SK-N-MC (cell line): ENCODE results near the gene WDR27.
"Not testable (repeated sequence)": the region's sequence is repeated elsewhere in the genome, so short reads cannot be mapped to it uniquely, and the experiment has no call there.

Experiments used
- DNase-seq: peaks from one replicate; pipeline ENCODE4 v3.0.0-alpha.2; 2011; ENCODE audit warnings: low read depth, low spot score
- H3K27ac ChIP-seq: fragments of 200-600 bp; sonication (generic); 2 replicates; pipeline ENCODE4 v1.5.1; 2016; ENCODE audit warnings: mixed run types
- H3K36me3 ChIP-seq: fragments of 200-600 bp; sonication (generic); 2 replicates; pipeline ENCODE4 v1.6.1; 2017; ENCODE audit warnings: antibody characterized with exemption, low read length, mixed read lengths; ENCODE audit not compliant: insufficient read depth
- H3K4me3 ChIP-seq: fragments of 200-600 bp; sonication (generic); 2 replicates; pipeline ENCODE4 v1.5.1; 2016
- H3K9ac ChIP-seq: fragments of 200-600 bp; sonication (generic); 2 replicates; pipeline ENCODE4 v1.8.0; 2017; ENCODE audit warnings: mixed run types, mixed read lengths; ENCODE audit not compliant: insufficient read length
- H3K9me3 ChIP-seq: fragments of 200-600 bp; sonication (generic); 2 replicates; pipeline ENCODE4 v1.6.1; 2017; ENCODE audit warnings: low read depth, mild to moderate bottlenecking, antibody characterized with exemption, low read length, moderate library complexity, mixed read lengths
- EZH2 ChIP-seq: fragments of 200-600 bp; sonication (generic); IDR thresholded peaks from one replicate; pipeline ENCODE4 v1.6.1; 2017; ENCODE audit warnings: antibody characterized with exemption
- FOXP2 ChIP-seq: optimal IDR thresholded peaks from 2 replicates; pipeline ENCODE3; 2011; ENCODE audit warnings: mild to moderate bottlenecking, moderate library complexity; ENCODE audit not compliant: insufficient read depth; ENCODE audit errors: extremely low read length, control extremely low read depth
- POLR2AphosphoS5 ChIP-seq: IDR thresholded peaks from 2 replicates; pipeline ENCODE4 v1.6.1; 2012; ENCODE audit warnings: mild to moderate bottlenecking, low read depth, low read length, borderline replicate concordance

The WDR27 gene

GRCh38 chr6:169652896-169653295 lies 48.9 kb downstream of the WDR27 start:
- Histone ChIP-seq H3K9me3 (no peaks in the 10 kb centered on the region), H3K9ac (no peak overlapping the region), H3K36me3 (peaks cover under 1% of the 10 kb centered on the region; the same call in 1 of the 2 replicates), H3K27ac (no peak overlapping the region), H3K4me3 (no peak overlapping the region)
- TF ChIP-seq EZH2 (no peak), FOXP2 (no peak)
- DNase-seq: no peak

- H3K36me3 ChIP-seq: no peaks in the 10 kb centered on the region; the same call in 1 of the 2 replicates
- H3K9me3 ChIP-seq: no peaks in the 10 kb centered on the region
- H3K27ac ChIP-seq: no peak overlapping the region
- H3K4me3 ChIP-seq: no peak overlapping the region
- no peak overlapping the region for H3K9ac ChIP-seq
- DNase-seq: no peak
- TF ChIP-seq EZH2 (no peak), FOXP2 (no peak), POLR2AphosphoS5 (no peak)
These were observed 50.3 kb downstream of the WDR27 start for GRCh38 chr6:169651498-169651897.

DNA sequence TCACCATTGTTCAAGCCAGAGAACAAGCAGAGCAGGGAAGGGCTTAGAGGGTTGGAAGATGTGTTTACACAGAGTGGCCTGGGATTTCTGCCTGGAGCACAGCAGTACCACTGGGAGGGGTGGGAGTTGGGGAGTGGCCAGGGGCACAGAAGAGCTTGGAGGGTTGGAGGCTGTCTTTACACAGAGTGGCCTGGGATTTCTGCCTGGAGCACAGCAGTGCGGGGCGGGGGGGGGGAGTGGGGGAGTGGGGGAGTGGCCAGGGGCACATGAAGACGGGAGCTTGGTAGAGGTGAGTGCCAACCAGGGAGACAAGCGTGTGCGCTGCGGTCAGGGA lies 50.9 kb downstream of the WDR27 start:
- no peaks in the 10 kb centered on the region for H3K36me3 ChIP-seq
- H3K9me3 ChIP-seq: no peaks in the 10 kb centered on the region
- DNase-seq: no peak
- no peak overlapping the region for H3K4me3 ChIP-seq
- TF ChIP-seq EZH2 (no peak), POLR2AphosphoS5 (no peak), FOXP2 (no peak)
- no peak overlapping the region for H3K9ac ChIP-seq
- no peak overlapping the region for H3K27ac ChIP-seq

DNA sequence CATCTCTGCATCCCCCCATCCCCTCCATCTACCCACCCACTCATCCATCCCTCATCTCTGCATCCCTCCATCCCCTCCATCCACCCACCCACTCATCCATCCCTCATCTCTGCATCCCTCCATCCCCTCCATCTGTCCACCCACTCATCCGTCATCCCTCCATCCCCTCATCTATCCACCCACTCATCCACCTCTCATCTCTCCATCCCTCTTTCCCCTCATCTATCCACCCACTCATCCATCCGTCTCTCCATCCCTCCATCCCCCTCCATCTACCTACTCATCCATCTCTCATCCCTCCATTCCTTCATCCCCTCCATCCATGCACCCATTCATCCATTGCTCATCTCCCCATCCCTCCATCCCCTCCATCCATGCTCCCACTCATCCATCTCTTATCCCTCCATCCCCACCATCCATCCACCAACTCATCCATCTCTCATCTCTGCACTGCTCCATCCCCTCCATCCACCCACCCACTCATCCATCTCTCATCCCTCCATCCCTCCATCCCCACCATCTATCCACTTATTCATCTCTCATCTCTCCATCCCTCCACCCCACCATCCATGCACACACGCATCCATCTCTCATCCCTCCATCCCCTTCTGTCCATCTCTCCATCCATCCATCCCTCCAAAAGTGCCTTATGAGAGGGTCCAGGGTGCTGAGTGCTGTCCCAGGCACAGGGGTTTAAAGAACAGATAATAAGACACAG lies 51.4 kb downstream of the WDR27 start:
- H3K4me3 ChIP-seq: no peak overlapping the region
- no peak for DNase-seq
- H3K9ac ChIP-seq: no peak overlapping the region
- H3K9me3 ChIP-seq: no peaks in the 10 kb centered on the region
- no peak overlapping the region for H3K27ac ChIP-seq
- no peaks in the 10 kb centered on the region for H3K36me3 ChIP-seq
- TF ChIP-seq FOXP2 (no peak), POLR2AphosphoS5 (no peak), EZH2 (no peak)

- H3K27ac ChIP-seq: no peak overlapping the region
- no peaks in the 10 kb centered on the region for H3K9me3 ChIP-seq
- H3K4me3 ChIP-seq: no peak overlapping the region
- TF ChIP-seq EZH2 (no peak), FOXP2 (no peak), POLR2AphosphoS5 (no peak)
- no peak for DNase-seq
- H3K9ac ChIP-seq: no peak overlapping the region
- no peaks in the 10 kb centered on the region for H3K36me3 ChIP-seq
These were observed 53.2 kb downstream of the WDR27 start for GRCh38 chr6:169648617-169649016.

DNA sequence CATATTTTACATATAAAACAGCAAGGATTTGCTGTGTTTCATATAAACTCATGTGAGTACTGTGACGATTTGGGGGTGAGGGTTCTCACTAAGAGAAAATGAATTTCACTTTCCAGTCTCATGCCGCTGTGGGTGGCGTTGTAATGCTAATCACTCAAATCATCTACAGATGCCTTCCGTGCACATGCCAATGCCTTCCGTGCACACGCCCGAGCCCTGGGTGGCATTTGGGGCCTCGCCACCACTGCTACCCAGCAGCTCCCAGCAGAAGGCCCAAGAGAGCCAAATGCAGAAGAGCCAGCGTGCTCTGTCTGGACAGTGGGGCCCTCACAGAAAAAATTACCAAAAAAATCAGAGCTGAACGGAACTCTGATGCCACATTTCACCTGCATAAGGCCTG lies 53.7 kb downstream of the WDR27 start:
- no peak for DNase-seq
- Histone ChIP-seq H3K27ac (no peak overlapping the region), H3K9ac (no peak overlapping the region), H3K36me3 (no peaks in the 10 kb centered on the region), H3K9me3 (no peaks in the 10 kb centered on the region), H3K4me3 (no peak overlapping the region)
- no peak for TF ChIP-seq EZH2
- TF ChIP-seq FOXP2: no peak
- TF ChIP-seq POLR2AphosphoS5: no peak

DNA sequence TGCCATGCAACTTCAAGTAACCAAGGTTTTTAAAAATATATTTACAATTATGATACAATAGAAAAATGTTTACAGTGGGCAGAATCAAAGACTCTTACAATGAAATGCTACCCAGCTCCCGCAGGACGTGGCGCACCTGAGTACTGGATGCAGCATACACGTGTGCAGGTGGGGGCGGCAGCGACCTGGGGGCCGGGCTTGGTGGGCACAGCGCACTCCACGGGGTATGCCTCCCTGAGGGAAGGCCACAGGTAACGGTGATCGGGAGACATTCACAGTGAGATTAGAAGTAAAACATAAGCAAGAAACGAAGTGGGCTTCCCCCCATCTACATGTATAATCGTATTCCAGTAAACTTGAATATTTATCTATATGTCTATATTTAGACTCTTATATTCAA lies 54.2 kb downstream of the WDR27 start:
- Histone ChIP-seq H3K9me3 (no peaks in the 10 kb centered on the region), H3K4me3 (no peak overlapping the region), H3K36me3 (no peaks in the 10 kb centered on the region), H3K27ac (no peak overlapping the region), H3K9ac (no peak overlapping the region)
- TF ChIP-seq FOXP2: no peak
- TF ChIP-seq EZH2: no peak
- no peak for TF ChIP-seq POLR2AphosphoS5
- no peak for DNase-seq

DNA sequence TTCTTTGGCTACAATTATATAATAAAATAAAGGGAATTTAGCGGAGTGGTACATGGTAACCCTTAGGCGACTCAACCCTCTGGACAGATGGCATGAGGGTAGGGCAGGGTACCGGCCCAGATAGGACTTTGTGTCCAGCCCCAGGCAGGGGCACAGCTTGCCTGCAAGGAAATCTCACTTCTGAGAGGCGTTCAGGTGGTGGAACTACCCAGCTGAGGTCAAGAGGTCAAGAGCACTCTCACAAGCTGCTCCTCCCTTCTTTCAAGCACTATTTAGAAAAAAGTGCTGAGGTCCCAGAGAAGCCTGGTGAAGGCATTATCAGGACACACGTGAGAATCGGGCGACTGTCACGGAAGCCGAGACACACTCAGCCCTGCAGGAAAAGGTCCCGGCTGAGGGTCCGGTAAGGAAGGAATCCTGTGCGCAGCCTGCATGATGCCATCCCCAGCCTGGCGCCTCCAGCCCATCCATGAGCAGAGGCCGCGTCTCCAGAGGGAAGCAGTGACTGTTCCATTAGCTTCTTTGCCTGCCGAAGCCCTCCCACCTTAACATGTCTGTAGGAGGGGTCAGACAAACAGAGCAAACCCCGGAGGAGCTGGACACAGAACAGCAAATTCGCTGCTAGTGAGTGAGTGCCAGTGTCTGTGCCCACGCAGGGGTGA lies 54.8 kb downstream of the WDR27 start:
- TF ChIP-seq EZH2: no peak
- no peak for TF ChIP-seq FOXP2
- no peak for TF ChIP-seq POLR2AphosphoS5
- no peak for DNase-seq
- Histone ChIP-seq H3K9ac (no peak overlapping the region), H3K36me3 (no peaks in the 10 kb centered on the region), H3K9me3 (no peaks in the 10 kb centered on the region), H3K4me3 (no peak overlapping the region), H3K27ac (no peak overlapping the region)

- DNase-seq, H3K4me3 ChIP-seq, H3K9me3 ChIP-seq, H3K36me3 ChIP-seq, H3K9ac ChIP-seq, H3K27ac ChIP-seq: not testable (repeated sequence)
These were observed 56.4 kb downstream of the WDR27 start for GRCh38 chr6:169645459-169645858.
